LNCAP (cell line): Measurements from ENCODE around the gene LRRC75B.
"Not testable (repeated sequence)": the region's sequence is repeated elsewhere in the genome, so short reads cannot be mapped to it uniquely, and the experiment has no call there.

Source experiments
- TF ChIP-seq, protein P1 (sequence below): fragments of 450-650 bp; IDR thresholded peaks from 2 replicates; pipeline ENCODE4 v1.5.1; 2017; ENCODE audit warnings: mild to moderate bottlenecking

Gene LRRC75B, protein sequence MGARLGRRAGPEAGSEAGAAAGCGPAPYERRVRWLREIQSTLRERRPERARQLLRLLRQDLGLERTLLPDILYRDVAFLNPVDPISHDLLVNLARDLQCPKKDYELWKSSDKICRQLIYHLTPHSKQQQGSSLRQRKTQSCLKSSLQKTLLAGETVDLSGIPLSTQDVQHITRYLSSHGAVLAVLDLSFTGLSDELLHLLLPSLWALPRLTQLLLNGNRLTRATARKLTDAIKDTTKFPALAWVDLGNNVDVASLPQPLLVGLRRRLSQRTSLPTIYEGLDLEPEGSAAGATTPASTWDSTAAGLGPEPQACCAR

DNA sequence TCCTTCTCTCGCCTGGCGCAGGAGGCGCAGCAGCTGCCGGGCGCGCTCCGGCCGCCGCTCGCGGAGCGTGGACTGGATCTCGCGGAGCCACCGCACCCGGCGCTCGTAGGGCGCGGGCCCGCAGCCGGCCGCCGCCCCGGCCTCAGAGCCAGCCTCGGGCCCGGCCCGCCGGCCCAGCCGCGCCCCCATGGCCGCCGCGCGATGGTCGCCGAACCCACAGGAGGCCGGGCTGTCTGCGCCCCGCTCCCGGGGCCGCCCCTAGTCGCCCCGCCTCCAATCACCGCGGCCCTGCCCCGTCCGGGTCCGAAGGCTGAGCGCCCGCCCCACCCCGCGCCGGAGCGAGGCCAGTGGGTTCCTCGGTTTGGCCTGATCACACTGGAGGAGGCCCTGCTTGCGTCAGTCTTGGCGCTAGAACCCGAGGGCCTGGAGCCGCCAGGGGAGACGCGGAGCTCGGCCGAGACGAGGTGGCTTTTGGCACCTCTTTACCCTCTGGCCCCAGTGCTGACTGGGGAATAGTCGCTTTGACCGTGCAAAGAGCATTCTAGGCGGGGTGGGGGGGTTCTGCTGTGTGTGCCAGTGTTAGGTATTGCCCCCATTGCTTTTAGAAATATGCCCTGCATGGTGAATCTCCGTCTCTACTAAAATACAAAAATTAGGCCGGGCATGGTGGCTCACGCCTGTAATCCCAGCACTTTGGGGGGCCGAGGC, at the start of gene LRRC75B:
Gene LRRC75B (minus strand): TSS at position 223 of the 708 bp plus-strand sequence. CDS start 34 bp downstream, at position 189.
- TF ChIP-seq, protein P1, sequence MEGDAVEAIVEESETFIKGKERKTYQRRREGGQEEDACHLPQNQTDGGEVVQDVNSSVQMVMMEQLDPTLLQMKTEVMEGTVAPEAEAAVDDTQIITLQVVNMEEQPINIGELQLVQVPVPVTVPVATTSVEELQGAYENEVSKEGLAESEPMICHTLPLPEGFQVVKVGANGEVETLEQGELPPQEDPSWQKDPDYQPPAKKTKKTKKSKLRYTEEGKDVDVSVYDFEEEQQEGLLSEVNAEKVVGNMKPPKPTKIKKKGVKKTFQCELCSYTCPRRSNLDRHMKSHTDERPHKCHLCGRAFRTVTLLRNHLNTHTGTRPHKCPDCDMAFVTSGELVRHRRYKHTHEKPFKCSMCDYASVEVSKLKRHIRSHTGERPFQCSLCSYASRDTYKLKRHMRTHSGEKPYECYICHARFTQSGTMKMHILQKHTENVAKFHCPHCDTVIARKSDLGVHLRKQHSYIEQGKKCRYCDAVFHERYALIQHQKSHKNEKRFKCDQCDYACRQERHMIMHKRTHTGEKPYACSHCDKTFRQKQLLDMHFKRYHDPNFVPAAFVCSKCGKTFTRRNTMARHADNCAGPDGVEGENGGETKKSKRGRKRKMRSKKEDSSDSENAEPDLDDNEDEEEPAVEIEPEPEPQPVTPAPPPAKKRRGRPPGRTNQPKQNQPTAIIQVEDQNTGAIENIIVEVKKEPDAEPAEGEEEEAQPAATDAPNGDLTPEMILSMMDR, result no peak

DNA sequence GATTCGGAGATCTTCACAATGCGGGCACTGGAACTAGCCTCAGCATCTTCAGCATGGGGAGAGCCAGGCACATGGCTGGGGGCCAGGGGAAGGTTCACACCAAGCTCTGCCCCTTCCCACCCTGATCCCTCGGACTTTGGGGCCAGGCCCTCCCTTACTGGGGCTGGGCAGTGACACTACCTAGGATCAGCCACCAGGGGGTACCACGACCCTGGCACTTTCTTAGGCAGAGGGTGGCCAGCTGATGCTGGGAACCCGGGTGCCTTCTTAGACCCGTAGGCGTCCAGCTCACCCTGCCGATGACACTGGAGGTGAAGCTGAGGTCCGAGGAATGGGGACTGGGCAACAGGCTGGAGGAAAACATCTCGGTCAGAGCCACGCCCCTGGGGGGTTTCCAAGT, 36.2 kb upstream of the LRRC75B start:
- TF ChIP-seq, protein P1, result peak; percentile 33

DNA sequence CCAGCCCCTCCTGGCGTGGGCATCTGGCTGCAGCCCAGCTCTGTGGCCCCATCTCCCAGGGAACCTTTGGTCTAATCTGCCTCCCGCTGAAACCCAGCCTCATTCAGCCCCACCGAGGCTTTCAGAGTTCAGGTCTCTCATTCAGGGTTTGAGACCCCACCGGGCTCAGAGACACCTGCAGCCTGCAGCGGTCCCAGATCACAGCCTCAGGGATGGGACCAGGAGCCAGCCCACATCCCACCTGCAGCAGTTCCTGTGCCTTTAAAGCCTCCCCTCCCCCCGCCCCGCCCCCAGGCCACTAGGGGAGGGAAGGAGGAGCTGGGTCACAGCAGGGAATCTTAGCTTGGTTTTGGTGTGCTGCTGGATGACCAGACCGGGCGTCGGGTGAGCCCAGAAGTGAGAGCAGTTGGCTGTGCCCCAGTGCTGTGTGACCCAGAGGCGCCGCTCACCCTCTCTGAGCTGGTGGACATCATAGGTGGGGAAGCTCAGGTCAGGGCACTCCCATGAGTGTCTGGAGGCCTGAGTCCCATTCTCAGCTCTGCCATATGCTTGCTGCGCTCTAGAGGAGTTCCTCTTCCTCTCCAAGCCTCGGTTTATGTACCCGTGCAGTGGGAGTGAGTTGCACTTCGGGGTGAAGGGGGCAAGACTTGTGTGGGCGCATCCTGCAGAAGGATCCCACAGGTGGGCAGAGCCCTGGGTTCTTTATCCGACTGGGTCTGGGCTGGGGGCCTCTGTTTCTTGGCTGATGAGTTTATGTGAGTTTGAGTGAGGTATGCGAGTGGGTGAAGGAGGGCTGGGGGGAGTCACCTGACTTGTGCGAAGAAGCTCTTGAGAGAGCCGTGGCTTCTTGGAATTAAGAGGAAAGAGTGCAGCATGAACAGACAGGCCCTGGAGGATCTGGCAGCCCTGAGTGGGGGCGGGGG, 10.2 kb upstream of the LRRC75B start, which contains the start of gene GGT1:
Gene GGT1 (plus strand): TSS at position 347 of the 923 bp plus-strand sequence. CDS start 7,889 bp downstream, outside the sequence.
- TF ChIP-seq, protein P1, result not testable (repeated sequence)

DNA sequence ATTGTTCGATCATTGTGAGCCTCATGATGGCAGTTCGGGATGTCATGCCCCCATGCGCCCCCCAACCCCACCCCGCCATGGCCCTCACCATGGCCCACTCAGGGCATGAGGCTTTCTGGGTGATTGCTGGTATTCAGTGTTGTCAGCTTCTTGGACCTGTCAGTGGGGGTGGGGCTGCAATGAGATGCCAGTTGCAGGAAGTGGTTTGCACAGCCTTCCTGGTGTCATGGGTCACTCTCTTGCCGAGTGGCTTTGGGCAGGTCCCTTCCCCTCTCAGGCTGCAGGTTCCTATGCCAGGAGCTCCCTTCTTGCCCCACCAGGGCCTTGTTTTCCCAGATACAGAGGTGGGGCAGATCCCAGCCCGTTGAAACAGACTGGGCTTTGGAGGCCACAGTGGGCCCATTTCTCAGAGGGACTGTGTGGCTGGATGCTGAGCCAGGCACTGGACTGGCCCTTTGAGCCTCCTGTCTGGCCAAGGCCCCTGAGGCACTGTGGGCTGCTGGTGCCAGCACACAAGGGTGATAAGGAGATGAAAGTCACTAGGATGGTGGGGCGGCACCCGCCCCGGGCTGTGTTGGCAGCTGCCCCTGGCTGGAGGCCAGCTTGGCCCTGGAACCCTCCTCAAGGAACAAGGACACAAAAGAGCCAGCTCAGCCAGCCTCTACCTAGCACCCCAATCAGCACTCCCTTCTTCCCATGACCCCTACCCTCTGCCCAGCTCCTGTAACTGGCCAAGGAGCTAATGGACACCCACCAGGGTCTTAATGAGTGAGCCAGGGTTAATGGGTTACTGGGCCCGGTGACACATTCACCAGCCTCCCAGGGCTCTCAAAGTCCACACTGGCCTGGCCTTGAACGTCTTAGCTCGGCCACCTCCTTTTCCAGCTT, 8.6 kb upstream of the LRRC75B start:
- TF ChIP-seq, protein P1, result no peak

DNA sequence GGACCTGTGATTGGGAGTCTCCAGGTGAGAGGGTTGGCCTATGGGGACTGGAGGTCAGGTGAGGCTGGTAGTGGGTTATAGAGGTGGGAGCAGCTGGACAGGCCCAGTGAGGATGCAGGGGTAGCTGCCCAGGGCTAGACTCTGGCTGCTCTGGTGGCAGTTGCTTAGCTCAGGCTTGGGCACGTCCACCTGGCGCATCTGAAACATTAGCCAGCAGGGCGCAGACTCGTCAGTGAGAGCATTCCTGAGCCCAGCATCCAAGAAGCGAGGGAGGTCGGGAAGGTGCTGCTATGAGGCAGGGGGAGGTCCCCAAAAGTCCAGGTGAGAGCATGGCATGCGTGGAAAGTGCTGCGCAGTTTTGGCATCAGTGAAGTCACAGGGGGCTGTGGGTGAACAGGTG, 6.6 kb upstream of the LRRC75B start:
- TF ChIP-seq, protein P1, result no peak

DNA sequence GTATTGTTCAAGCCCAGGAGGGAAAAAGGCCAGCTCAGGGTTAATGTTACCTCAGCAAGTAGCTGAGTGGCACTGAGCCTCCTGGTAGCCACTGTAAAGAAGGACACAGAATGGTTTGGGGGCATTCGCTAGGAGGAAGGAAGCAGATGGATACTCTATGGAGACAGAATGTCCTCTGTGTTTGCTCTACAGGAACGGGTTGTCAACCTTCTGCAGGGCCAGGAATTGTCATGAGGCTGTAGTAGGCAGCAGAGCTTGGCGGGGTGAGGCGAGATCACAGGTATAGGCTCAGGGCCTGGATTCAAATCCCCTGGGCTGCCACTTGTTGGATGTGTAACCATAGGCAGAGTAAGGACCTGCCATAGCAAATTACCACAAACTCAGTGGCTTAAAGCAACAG, 3.0 kb upstream of the LRRC75B start:
- TF ChIP-seq, protein P1, result no peak
